GM19372 (cell line): ENCODE measurements around the gene RNPEPL1.

Source experiments
- ATAC-seq: cut with Tn5 transposase; IDR thresholded peaks from one replicate; pipeline ENCODE4 v1.9.1; 2021; ENCODE audit warnings: mild to moderate bottlenecking, low read depth, moderate library complexity; ENCODE audit not compliant: unreplicated experiment

Gene RNPEPL1

DNA sequence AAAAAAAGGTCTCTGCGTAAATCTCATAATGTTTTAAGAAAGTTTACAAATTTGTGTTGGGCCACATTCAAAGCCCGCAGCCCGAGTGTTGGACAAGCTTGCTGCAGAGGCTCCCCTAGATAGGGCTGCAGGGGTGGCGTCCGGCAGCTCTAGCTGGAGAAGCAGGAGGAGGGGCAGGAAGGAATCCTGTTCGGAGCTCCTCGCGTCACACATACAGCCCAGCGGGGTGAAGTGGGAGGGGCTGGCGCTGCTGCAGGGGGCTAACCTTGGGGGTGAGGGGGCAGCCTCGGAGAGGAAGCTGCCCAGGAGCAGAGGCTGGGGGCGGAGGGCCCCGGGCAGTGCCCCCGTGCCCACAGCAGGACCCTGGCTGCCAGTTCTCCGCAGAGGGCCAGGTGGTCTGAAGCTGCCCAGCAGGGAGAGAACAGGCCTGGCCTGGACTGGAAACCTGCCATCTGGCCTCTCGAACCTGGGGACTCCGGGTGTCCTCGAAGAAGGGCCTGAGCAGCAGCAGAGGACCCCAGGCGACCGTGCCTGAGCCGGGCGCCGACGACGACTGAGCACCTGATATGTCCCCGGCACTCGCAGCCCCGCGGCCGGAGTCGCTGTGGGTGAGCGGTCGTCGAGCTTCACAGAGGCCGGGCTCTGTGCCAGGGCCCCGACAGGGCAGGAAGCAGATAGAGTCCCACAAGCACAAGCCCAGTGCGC, 54.4 kb downstream of the RNPEPL1 start:
- no peak for ATAC-seq

DNA sequence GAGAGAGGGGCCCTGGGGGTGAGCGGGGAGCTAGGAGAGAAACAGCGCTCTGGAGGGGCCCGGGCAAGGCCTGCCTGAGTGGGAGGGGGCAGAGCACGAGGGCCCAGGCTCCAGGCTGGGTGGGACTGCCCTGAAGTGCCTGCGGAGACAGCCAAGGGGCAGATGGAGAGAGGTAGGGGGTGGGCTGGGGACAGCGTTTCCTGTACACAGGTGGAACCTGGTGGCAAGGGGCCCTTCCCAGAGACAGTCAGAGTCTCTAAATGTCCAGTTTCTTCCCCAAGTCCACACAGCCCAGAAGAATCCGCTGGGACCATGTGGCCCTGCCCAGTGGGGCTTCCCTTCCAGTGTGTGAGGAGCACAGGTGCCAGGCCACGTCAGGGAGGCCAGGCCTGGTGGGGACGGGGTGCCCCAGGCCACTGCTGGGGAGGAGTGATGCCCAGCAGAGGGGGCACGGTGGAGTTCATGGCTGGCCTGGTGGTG, 55.3 kb downstream of the RNPEPL1 start:
- no peak for ATAC-seq

DNA sequence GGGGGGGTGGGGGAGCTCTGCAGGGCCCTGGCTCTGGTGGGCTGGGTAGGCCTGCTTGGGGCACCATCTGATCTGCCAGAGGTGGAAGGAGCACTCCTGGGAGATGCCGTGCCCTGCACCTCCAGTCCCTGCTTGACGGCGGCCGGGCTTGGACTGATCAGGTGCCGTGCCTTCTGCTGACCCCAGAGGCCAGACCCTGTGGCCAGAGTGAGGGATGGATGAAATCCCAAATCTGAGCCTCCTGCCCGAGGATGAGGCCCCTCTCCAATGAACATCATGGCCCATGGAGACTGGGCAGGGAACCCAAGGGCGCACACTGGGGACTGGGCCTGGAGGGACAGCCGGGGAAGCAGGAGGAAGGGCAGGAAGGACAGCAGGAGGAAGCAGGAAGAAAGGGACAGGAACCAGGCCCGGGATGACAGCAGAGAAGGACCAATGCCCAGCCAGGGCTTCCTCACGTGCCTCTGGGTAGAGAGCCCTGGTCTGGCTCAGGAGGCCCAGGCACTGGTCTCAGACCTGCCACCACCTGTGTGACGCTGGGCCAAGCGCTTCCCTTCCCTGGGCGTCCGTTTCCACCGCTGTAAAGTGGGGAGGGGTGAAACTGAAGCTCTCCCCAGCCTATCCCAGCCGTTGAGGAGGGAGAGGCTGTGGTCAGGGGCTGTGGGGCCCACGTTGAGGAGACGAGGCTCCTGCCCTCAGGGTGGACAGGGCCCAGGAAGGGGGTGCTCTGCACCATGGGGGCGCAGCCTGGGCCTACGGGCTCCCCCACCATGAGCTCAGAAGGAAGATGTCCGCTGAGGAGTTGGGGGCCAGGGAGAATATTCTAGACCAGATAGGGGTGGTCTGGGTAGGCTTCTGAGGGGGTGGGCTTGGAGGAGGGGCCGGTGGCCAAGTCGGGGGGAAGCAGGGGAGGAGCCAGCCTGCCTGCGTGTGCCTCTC, 56.0 kb downstream of the RNPEPL1 start:
- no peak for ATAC-seq

DNA sequence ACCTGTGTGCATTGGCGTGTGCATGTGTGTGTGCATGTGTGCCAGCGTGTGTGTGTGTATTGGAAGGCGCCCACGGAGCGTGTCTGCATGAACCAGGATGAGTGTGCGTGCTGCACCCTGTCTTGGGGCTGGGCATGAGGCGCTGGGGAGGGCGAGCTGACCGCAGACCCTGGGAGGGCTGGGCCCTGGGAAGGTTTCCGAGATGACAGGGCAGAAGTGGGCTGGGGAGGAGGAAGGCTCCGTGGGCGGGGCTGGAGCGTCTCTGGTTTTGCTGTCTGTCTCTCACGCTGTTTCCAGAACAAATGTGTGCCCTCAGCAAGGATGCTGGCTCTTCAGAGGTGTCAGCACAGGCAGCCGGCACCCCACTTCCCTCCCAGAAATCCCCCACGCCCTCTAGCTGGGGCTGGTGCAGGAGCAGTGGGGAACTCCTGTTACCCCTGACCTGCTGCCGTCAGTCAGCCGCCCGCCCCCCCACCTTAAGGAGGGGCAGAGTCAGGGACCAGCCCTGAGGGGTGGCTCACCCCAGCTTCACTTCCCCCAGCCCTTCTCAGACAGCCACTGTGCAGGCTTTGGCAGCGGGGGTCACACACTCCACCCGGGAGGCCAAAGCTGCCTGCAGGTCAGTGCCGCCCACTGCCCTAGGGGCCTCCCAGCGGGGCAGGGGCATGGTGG, 56.8 kb downstream of the RNPEPL1 start, which contains the start of gene GPR35:
GPR35 (plus strand) TSS at position 531 of the 672 bp plus-strand sequence. CDS start 4,473 bp downstream, outside the sequence.
- ATAC-seq = no peak

DNA sequence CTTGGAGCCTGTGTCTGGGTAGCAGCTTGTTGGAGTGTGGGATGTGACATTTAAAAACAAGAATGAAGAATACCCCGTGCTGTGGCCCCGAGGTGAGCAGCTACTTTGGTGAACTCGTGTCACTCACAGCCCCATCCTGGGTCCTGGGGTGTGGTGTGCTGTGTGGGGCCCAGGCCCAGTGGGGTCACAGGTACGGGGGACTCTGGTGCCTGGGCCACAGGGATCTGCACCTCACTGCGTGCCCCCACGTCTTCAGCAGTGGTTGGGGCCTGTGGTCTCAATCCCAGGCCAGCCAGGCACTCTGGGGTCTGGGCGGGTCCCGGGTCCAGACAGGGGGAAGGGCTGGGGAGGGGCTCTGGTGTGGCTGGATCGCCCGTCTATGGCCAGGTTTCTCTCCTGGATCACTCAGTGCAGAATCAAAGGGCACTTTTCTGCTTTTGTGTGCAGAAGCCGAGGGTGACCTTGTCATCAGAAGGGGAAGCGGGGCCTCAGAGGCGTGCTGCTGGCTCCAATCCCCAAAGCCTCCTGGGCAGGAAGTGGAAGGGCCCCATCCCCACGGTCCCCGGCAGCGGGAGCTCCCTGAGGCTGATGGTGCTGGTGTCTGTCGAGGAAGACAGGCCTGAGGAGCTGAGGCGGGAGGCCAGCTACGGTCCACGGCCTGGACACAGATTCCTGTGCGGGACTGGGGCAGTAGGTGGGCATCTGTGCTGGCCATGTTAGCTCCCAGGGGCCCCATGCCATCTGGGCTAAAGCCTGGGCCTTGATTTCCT, 58.4 kb downstream of the RNPEPL1 start:
- ATAC-seq = no peak

DNA sequence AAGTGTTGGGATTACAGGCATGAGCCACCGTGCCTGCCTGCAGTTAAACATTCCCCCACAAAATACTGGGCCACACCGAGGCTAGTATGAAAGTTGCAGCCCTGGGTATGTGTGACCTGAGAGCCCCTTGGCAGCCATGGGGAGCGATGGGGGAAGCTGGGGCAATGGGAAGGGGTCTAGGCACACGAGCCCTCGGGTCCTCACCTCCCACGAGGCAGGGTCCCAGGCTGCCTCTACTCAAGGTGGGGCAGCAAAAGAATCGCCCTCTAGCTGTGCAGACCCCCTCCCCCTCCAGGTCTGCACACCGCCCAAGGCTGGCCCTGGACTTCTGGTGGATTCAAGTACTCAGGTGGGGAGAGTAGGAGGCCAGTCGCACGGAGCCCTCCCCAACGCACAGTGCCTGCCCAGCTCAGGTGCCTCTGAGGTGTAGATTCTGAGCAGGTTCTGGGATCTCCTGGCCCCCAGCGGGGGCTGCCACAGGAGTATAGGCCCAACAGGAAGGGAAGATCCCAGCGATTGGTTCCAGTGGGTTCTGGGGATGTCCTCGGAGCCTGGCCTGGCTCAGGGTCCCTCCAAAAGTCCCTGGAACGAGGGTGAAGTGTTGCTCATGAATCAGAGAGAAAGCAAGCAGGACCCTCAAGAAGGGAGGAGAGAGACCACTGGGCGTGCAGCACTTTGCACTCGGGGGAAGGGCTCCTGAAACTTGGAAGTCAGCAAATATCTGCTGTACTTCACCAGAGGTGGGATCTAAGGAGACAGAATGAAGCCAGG, 59.6 kb downstream of the RNPEPL1 start:
- ATAC-seq = no peak

DNA sequence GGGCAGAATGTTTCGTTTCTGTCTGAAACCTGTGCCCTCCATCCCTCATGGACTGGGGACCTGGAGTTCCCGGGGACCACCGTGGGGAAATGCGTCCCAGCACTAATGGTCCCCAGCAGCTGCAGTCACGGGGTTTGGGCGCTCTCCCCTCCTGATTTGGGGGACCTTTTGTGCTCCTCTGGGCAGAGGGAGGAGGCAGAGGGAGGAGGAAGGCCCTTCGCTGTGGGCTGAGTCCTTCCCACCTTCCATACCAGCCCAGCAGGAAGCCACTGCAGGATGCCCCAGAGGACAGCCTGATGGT, 60.2 kb downstream of the RNPEPL1 start:
- no peak for ATAC-seq

DNA sequence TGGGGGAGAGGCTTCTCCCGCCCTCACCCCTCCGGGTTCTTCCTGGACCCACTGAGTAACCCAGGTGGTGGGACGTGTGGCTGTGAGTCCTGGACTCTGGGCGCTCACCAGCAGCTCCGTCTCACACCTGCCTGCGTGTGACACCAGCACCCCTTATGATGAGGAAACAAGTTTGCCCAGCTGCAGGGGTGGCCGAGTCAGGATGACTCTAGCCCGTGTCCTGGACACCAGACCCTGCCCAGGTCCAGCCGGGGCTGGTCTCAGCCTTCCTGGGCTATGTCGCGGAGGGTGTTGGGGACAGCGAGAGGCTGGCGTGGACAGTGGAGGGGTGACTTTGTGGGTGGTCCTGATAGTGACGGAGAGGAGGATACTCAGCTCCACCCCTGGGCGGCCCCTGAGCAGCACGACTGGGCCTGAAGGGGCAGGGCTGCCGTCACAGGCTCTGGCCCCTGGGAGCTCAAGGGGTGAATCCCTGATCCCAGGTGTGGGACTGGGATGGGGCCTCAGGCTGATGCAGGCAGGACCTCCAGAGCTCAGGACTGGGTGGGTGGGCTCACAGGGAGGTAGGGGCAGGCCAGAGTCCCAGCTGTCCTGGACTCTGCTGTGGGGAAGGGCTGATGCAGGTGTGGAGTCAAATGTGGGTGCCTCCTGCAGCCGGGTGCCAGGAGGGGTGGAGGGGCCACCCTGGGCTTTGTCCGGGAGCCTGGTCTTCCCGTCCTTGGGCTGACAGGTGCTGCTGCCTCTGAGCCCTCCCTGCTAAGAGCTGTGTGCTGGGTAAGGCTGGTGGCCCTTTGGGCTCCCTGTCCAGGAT, 60.7 kb downstream of the RNPEPL1 start:
- no peak for ATAC-seq

DNA sequence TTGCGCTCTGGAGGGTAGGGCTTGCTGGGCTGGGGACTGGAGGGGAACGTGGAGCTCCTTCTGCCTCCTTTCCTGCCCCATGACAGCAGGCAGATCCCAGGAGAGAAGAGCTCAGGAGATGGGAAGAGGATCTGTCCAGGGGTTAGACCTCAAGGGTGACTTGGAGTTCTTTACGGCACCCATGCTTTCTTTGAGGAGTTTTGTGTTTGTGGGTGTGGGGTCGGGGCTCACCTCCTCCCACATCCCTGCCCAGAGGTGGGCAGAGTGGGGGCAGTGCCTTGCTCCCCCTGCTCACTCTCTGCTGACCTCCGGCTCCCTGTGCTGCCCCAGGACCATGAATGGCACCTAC, 61.3 kb downstream of the RNPEPL1 start:
- no peak for ATAC-seq

DNA sequence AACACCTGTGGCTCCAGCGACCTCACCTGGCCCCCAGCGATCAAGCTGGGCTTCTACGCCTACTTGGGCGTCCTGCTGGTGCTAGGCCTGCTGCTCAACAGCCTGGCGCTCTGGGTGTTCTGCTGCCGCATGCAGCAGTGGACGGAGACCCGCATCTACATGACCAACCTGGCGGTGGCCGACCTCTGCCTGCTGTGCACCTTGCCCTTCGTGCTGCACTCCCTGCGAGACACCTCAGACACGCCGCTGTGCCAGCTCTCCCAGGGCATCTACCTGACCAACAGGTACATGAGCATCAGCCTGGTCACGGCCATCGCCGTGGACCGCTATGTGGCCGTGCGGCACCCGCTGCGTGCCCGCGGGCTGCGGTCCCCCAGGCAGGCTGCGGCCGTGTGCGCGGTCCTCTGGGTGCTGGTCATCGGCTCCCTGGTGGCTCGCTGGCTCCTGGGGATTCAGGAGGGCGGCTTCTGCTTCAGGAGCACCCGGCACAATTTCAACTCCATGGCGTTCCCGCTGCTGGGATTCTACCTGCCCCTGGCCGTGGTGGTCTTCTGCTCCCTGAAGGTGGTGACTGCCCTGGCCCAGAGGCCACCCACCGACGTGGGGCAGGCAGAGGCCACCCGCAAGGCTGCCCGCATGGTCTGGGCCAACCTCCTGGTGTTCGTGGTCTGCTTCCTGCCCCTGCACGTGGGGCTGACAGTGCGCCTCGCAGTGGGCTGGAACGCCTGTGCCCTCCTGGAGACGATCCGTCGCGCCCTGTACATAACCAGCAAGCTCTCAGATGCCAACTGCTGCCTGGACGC, 61.9 kb downstream of the RNPEPL1 start:
- no peak for ATAC-seq
